Mesothelial cell of epicardium (in vitro differentiated cells): Measurements from ENCODE around the gene XNDC1N. TPM values are rescaled to one million over a fixed set of nuclear protein-coding genes. Genes with fewer than 3 reads are reported as not detected.

ENCODE experiments used
- DNase-seq, 2 experiments: peaks; one replicate each; pipeline ENCODE4 v3.0.0; 2021; ENCODE audit warnings: low spot score in 2 of 2; ENCODE audit not compliant: unreplicated experiment in 2 of 2
- H3K27ac Mint-ChIP-seq: 2 replicates; pipeline ENCODE4 v1.8.0; 2021; ENCODE audit warnings: mixed read lengths
- H3K27me3 Mint-ChIP-seq: 2 replicates; pipeline ENCODE4 v1.8.0; 2021; ENCODE audit warnings: low read depth, mixed read lengths
- H3K36me3 Mint-ChIP-seq: 2 replicates; pipeline ENCODE4 v1.8.0; 2021; ENCODE audit warnings: mixed read lengths
- H3K4me1 Mint-ChIP-seq: 2 replicates; pipeline ENCODE4 v1.8.0; 2021; ENCODE audit warnings: mixed read lengths
- H3K4me3 Mint-ChIP-seq: 2 replicates; pipeline ENCODE4 v1.8.0; 2021; ENCODE audit warnings: mild to moderate bottlenecking, moderate library complexity, mixed read lengths
- H3K9me3 Mint-ChIP-seq: 2 replicates; pipeline ENCODE4 v1.8.0; 2021; ENCODE audit warnings: mixed read lengths
- total RNA-seq: library from RNA; stranded (reverse); gene quantifications from 3 replicates; pipeline ENCODE4 v1.2.1, GENCODE V29; 2021
- TF ChIP-seq, protein P1 (sequence below): fragments of 200-600 bp; sonication (generic); IDR thresholded peaks from one replicate; pipeline ENCODE4 v1.5.0; 2021; ENCODE audit warnings: antibody characterized with exemption; ENCODE audit not compliant: unreplicated experiment

XNDC1N gene, protein sequence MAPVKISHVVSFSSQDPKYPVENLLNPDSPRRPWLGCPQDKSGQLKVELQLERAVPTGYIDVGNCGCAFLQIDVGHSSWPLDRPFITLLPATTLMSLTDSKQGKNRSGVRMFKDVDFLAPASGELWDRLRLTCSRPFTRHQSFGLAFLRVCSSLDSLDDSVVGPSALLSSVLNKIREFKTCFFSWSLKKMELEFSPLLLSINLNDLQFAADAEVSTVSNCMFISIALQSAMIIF
- total RNA-seq, result 14.3 to 16.8 TPM (median 14.6 TPM) in 3 replicates

- Mint-ChIP-seq H3K36me3 (peaks cover 3% of the 10 kb centered on the region), H3K4me1 (peaks cover 26% of the 10 kb centered on the region), H3K27me3 (no peaks in the 10 kb centered on the region), H3K4me3 (peak within 1 kb of the TSS; percentile 93), H3K9me3 (no peaks in the 10 kb centered on the region), H3K27ac (peak within 1 kb of the TSS; percentile 97)
- DNase-seq, result peak; percentile 51 to 60
- TF ChIP-seq, protein P1, sequence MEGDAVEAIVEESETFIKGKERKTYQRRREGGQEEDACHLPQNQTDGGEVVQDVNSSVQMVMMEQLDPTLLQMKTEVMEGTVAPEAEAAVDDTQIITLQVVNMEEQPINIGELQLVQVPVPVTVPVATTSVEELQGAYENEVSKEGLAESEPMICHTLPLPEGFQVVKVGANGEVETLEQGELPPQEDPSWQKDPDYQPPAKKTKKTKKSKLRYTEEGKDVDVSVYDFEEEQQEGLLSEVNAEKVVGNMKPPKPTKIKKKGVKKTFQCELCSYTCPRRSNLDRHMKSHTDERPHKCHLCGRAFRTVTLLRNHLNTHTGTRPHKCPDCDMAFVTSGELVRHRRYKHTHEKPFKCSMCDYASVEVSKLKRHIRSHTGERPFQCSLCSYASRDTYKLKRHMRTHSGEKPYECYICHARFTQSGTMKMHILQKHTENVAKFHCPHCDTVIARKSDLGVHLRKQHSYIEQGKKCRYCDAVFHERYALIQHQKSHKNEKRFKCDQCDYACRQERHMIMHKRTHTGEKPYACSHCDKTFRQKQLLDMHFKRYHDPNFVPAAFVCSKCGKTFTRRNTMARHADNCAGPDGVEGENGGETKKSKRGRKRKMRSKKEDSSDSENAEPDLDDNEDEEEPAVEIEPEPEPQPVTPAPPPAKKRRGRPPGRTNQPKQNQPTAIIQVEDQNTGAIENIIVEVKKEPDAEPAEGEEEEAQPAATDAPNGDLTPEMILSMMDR, result no peak
These were observed at the start of gene XNDC1N for GRCh38 chr11:71927820-71928736. TSS of gene XNDC1N (minus strand) at chr11:71928594. CDS start at chr11:71923353, 5,241 bp downstream.

DNA sequence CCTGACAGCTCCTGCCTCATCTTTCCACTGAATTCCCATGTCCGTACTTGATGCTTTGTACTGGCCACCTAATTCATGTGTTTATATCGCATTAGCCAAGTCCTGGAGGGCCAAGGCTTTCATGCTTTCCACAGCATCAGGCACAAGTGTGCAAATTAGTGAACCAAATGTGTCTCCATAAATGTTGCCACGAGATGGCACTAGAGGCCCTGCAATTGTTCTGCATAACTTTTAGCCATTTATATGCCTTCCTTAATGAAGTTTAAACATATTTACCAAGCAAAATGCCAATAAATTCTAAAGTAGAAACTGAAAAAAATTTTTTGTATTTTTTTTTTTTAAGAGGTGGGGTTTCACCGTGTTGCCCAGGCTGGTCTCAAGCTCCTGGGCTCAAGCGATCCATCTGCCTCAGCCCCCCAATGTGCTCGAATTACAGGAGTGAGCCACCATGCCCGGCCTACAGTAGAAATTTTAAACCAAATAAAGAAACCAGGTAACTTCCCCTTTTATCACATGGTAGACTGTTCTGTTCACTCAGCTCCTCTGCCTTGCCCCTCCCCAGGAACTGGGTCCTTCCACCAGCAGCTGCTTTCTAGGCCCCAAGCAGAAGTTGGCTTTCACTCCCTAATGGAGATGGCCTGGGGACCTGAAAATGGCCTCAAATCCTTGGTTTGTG, 49.5 kb upstream of the XNDC1N start:
- TF ChIP-seq, protein P1, result peak; percentile 55
- Mint-ChIP-seq H3K27me3 (no peaks in the 10 kb centered on the region), H3K36me3 (peaks cover 10% of the 10 kb centered on the region), H3K9me3 (no peaks in the 10 kb centered on the region), H3K4me1 (no peaks in the 10 kb centered on the region), H3K27ac (no peak overlapping the region), H3K4me3 (no peak overlapping the region)
- DNase-seq, result no peak

GRCh38 chr11:71977090-71977489, 48.7 kb upstream of the XNDC1N start:
- Mint-ChIP-seq H3K4me3 (no peak overlapping the region), H3K36me3 (peaks cover 11% of the 10 kb centered on the region), H3K27me3 (no peaks in the 10 kb centered on the region), H3K4me1 (no peaks in the 10 kb centered on the region), H3K9me3 (no peaks in the 10 kb centered on the region), H3K27ac (no peak overlapping the region)
- TF ChIP-seq, protein P1, result no peak
- DNase-seq, result no peak

DNA sequence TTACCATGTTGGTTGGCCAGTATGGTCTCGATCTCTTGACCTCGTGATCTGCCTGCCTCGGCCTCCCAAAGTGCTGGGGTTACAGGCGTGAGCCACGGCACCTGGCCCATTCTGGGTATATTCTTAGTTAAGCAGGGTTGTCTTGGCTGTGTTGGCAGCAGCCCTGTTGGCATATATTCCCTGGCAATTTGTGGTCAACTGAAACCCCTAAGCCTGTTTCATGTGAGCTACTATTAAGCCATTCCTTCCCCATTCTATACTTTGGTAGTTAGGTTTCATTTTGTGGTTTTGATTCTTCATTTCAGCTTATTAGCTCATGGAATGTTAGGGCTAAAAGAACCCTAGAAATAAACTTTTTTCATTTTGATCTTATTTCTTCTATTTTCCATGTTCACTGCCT, 48.2 kb upstream of the XNDC1N start:
- Mint-ChIP-seq H3K27me3 (no peaks in the 10 kb centered on the region), H3K4me3 (no peak overlapping the region), H3K27ac (no peak overlapping the region), H3K4me1 (no peaks in the 10 kb centered on the region), H3K36me3 (peaks cover 17% of the 10 kb centered on the region), H3K9me3 (no peaks in the 10 kb centered on the region)
- no peak for DNase-seq
- TF ChIP-seq, protein P1, result no peak

DNA sequence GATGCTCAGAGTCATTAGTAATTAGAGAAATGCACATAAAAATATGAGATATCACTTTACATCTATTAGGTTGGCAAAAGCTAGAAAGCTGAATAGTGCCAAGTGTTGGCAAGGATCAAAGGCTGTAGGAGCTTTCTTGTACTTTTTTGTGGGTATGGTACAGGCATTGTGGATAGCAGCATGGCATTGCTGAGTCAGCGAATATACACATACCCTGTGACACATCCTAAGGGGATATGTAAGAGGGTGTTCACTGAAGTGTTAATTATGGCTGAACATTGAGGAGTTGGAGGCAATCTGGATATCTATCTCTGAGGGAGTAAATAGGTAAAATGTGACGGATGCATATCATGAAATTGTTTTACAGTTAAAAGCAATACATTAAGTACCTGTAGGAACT, 43.3 kb upstream of the XNDC1N start:
- peaks cover 25% of the 10 kb centered on the region for H3K36me3 Mint-ChIP-seq
- H3K4me1 Mint-ChIP-seq, result no peaks in the 10 kb centered on the region
- DNase-seq, result no peak
- TF ChIP-seq, protein P1, result no peak
- no peak overlapping the region for H3K4me3 Mint-ChIP-seq
- H3K27ac Mint-ChIP-seq, result no peak overlapping the region
- no peaks in the 10 kb centered on the region for H3K27me3 Mint-ChIP-seq
- H3K9me3 Mint-ChIP-seq, result no peaks in the 10 kb centered on the region
